Keratinocyte (primary cell): ENCODE results near the gene STX16. TPM values are rescaled to one million over a fixed set of nuclear protein-coding genes. Genes with fewer than 3 reads are reported as not detected.

ENCODE experiments used
- DNase-seq: peaks from one replicate; pipeline ENCODE4 v3.0.0-alpha.2; 2011; ENCODE audit warnings: low read depth, missing footprints, low spot score
- FAIRE-seq: peaks from 2 replicates; lab custom pipeline; 2011; peaks lifted over from hg19 to GRCh38; lab: Jason Lieb, UNC
- H2AFZ ChIP-seq: 2 replicates; pipeline ENCODE4 v1.6.0; 2012; ENCODE audit warnings: low read length, control low read depth, inconsistent platforms; ENCODE audit not compliant: control insufficient read depth
- H3K27ac ChIP-seq: 2 replicates; pipeline ENCODE4 v1.5.1; 2011; ENCODE audit warnings: low read length; ENCODE audit not compliant: control insufficient read depth, insufficient read depth
- H3K27me3 ChIP-seq: 3 replicates; pipeline ENCODE4 v1.6.0; 2011; ENCODE audit warnings: low read length; ENCODE audit not compliant: control insufficient read depth, insufficient read depth; ENCODE audit errors: extremely low read depth
- H3K36me3 ChIP-seq, 2 experiments: 2 replicates in 1 of 2; 3 replicates in 1 of 2; pipeline ENCODE4 v1.5.1; 2011; ENCODE audit warnings: low read length in 2 of 2, mild to moderate bottlenecking in 1 of 2; ENCODE audit not compliant: control insufficient read depth in 2 of 2, insufficient read depth in 2 of 2; ENCODE audit errors: extremely low read depth in 1 of 2
- H3K4me1 ChIP-seq: 3 replicates; pipeline ENCODE4 v1.5.1; 2011; ENCODE audit warnings: low read length; ENCODE audit not compliant: control insufficient read depth, insufficient read depth; ENCODE audit errors: extremely low read depth
- H3K4me2 ChIP-seq: 3 replicates; pipeline ENCODE4 v1.6.0; 2011; ENCODE audit warnings: low read depth, low read length; ENCODE audit not compliant: control insufficient read depth, insufficient read depth; ENCODE audit errors: extremely low read depth
- H3K4me3 ChIP-seq, 3 experiments: fragments of 200-600 bp in 1 of 3; sonication (generic) in 1 of 3; 2 replicates in 2 of 3; 3 replicates in 1 of 3; pipeline ENCODE4 v1.5.1; 2011 to 2016; ENCODE audit warnings: low read length in 3 of 3, mild to moderate bottlenecking in 3 of 3, control low read depth in 2 of 3, inconsistent platforms in 1 of 3, low read depth in 1 of 3, mixed read lengths in 1 of 3, mixed run types in 1 of 3, moderate library complexity in 1 of 3; ENCODE audit not compliant: control insufficient read depth in 2 of 3, insufficient read depth in 2 of 3; ENCODE audit errors: extremely low read depth in 1 of 3
- H3K79me2 ChIP-seq: 2 replicates; pipeline ENCODE4 v1.6.0; 2012; ENCODE audit warnings: low read length; ENCODE audit not compliant: control insufficient read depth, insufficient read depth
- H3K9ac ChIP-seq: 3 replicates; pipeline ENCODE4 v1.6.0; 2011; ENCODE audit warnings: low read length; ENCODE audit not compliant: control insufficient read depth, insufficient read depth; ENCODE audit errors: extremely low read depth
- H3K9me1 ChIP-seq: 3 replicates; pipeline ENCODE4 v1.6.0; 2011; ENCODE audit warnings: low read length; ENCODE audit not compliant: control insufficient read depth, insufficient read depth; ENCODE audit errors: extremely low read depth
- H3K9me3 ChIP-seq: 2 replicates; pipeline ENCODE4 v1.5.1; 2012; ENCODE audit warnings: low read depth, low read length; ENCODE audit not compliant: control insufficient read depth
- H4K20me1 ChIP-seq: 3 replicates; pipeline ENCODE4 v1.6.0; 2011; ENCODE audit warnings: low read length; ENCODE audit not compliant: control insufficient read depth, insufficient read depth; ENCODE audit errors: extremely low read depth
- CTCF ChIP-seq, 3 experiments: IDR thresholded peaks in 1 of 3; conservative IDR thresholded peaks in 1 of 3; optimal IDR thresholded peaks in 1 of 3; 2 replicates in 2 of 3; 3 replicates in 1 of 3; pipeline versions ENCODE3 to v1.5.1; 2011; ENCODE audit warnings: low read length in 3 of 3, mild to moderate bottlenecking in 3 of 3, moderate library complexity in 2 of 3, control low read depth in 1 of 3, inconsistent platforms in 1 of 3; ENCODE audit not compliant: insufficient read depth in 2 of 3; ENCODE audit errors: extremely low read depth in 1 of 3
- EZH2 ChIP-seq: IDR thresholded peaks from one replicate; pipeline ENCODE4 v1.6.1; 2012; ENCODE audit warnings: inconsistent platforms, mild to moderate bottlenecking, low read length, moderate library complexity
- dilution Hi-C: fragments of 300-500 bp; cut with MboI; formaldehyde crosslinking; loops from one replicate; pipeline ENCODE4 v1.7.0; 2020; ENCODE audit warnings: low sequenced_read_pairs; ENCODE audit not compliant: extremely low pct_ligation_motif_present
- polyA plus RNA-seq, 5 experiments: library from polyadenylated mRNA; depleted of rRNA in 3 of 5; stranded (reverse) in 3 of 5; stranded (forward) in 1 of 5; unstranded in 1 of 5; fragments of >200 nt; gene quantifications; 1 replicate in 1 of 5; 2 replicates in 3 of 5; 3 replicates in 1 of 5; pipeline versions ENCODE4 v1.2.1 to v1.2.3, GENCODE V29; 2011 to 2012; ENCODE audit warnings: missing spikeins in 2 of 5, low read depth in 1 of 5, low replicate concordance in 1 of 5

STX16 gene
- polyA plus RNA-seq, 1 donor (not counting 4 experiments of a cell fraction or from before 2014, with no cell fraction given): 69.7 TPM

GRCh38 chr20:58608096-58608840 is 42.8 kb upstream of the STX16 start:
- H2AFZ ChIP-seq: no peak overlapping the region
- no peaks in the 10 kb centered on the region for H3K36me3 ChIP-seq
- no peaks in the 10 kb centered on the region for H3K9me1 ChIP-seq
- FAIRE-seq (no peak), DNase-seq (no peak)
- no peak overlapping the region for H3K4me3 ChIP-seq
- dilution Hi-C loops: no loop called here
- TF ChIP-seq EZH2: no peak
- TF ChIP-seq CTCF (optimal IDR thresholded peaks at IDR 0.05 in 1 of 3, IDR thresholded peaks at IDR 0.05 in 1 of 3, conservative IDR thresholded peaks at IDR 0.05 in 1 of 3; ENCODE audit: extremely low read depth in 1 of 3, insufficient read depth in 2 of 3, low read length in 3 of 3): no peak
- no peaks in the 10 kb centered on the region for H3K79me2 ChIP-seq
- H3K9me3 ChIP-seq: no peaks in the 10 kb centered on the region
- no peak overlapping the region for H3K9ac ChIP-seq
- no peak overlapping the region for H3K27ac ChIP-seq
- no peaks in the 10 kb centered on the region for H4K20me1 ChIP-seq
- H3K4me1 ChIP-seq: no peaks in the 10 kb centered on the region
- H3K27me3 ChIP-seq: peaks cover 24% of the 10 kb centered on the region
- no peak overlapping the region for H3K4me2 ChIP-seq

GRCh38 chr20:58609026-58609425 is 42.1 kb upstream of the STX16 start:
- Histone ChIP-seq H3K9ac (no peak overlapping the region), H3K4me1 (no peaks in the 10 kb centered on the region), H2AFZ (no peak overlapping the region), H3K4me3 (no peak overlapping the region), H4K20me1 (no peaks in the 10 kb centered on the region), H3K27me3 (peaks cover 24% of the 10 kb centered on the region), H3K79me2 (no peaks in the 10 kb centered on the region), H3K27ac (no peak overlapping the region), H3K4me2 (no peak overlapping the region), H3K9me1 (no peaks in the 10 kb centered on the region), H3K36me3 (no peaks in the 10 kb centered on the region), H3K9me3 (no peaks in the 10 kb centered on the region)
- DNase-seq (no peak), FAIRE-seq (no peak)
- TF ChIP-seq CTCF (optimal IDR thresholded peaks at IDR 0.05 in 1 of 3, IDR thresholded peaks at IDR 0.05 in 1 of 3, conservative IDR thresholded peaks at IDR 0.05 in 1 of 3; ENCODE audit: extremely low read depth in 1 of 3, insufficient read depth in 2 of 3, low read length in 3 of 3) (no peak), EZH2 (no peak)
- dilution Hi-C loops: no loop called here
